DND-41 (cell line): ENCODE data around the gene APOLD1.

Experiments used
- ATAC-seq: fragments of 200-7000 bp; cut with Tn5 transposase; 3 replicates; pipeline ENCODE4 v1.9.1; 2021; ENCODE audit warnings: low read depth; ENCODE audit not compliant: insufficient read depth
- DNase-seq: peaks from one replicate; pipeline ENCODE4 v3.0.0-alpha.2; 2020
- H2AFZ ChIP-seq: 2 replicates; pipeline ENCODE4 v1.6.0; 2012; ENCODE audit warnings: low read depth, low read length
- H3K27ac ChIP-seq: 2 replicates; pipeline ENCODE4 v1.5.1; 2012; ENCODE audit warnings: low read length, inconsistent platforms
- H3K27me3 ChIP-seq: fragments of 200-600 bp; sonication (generic); 2 replicates; pipeline ENCODE4 v1.6.0; 2012; ENCODE audit warnings: low read length, mild to moderate bottlenecking, inconsistent platforms; ENCODE audit not compliant: insufficient read depth, poor library complexity
- H3K36me3 ChIP-seq: 2 replicates; pipeline ENCODE4 v1.5.1; 2012; ENCODE audit warnings: low read length, inconsistent platforms; ENCODE audit not compliant: insufficient read depth
- H3K4me1 ChIP-seq: 2 replicates; pipeline ENCODE4 v1.5.1; 2012; ENCODE audit warnings: mild to moderate bottlenecking, low read length; ENCODE audit not compliant: insufficient read depth
- H3K4me2 ChIP-seq: 2 replicates; pipeline ENCODE4 v1.6.0; 2012; ENCODE audit warnings: mild to moderate bottlenecking, moderate library complexity, low read length, inconsistent platforms; ENCODE audit not compliant: insufficient read depth
- H3K4me3 ChIP-seq, 2 experiments: fragments of 200-600 bp in 1 of 2; shearing (Covaris generic) in 1 of 2; 2 replicates each; pipeline ENCODE4 v1.5.1; 2012 to 2016; ENCODE audit warnings: inconsistent platforms in 2 of 2, low read length in 2 of 2, mild to moderate bottlenecking in 2 of 2, low read depth in 1 of 2, moderate library complexity in 1 of 2
- H3K79me2 ChIP-seq: 2 replicates; pipeline ENCODE4 v1.6.0; 2012; ENCODE audit warnings: low read length, inconsistent platforms; ENCODE audit not compliant: insufficient read depth
- H3K9ac ChIP-seq: 2 replicates; pipeline ENCODE4 v1.6.0; 2012; ENCODE audit warnings: low read depth, mild to moderate bottlenecking, inconsistent platforms, low read length, moderate library complexity
- H3K9me3 ChIP-seq: 2 replicates; pipeline ENCODE4 v1.5.1; 2012; ENCODE audit warnings: low read length, moderate library complexity, mild to moderate bottlenecking, inconsistent platforms; ENCODE audit not compliant: insufficient read depth, severe bottlenecking
- H4K20me1 ChIP-seq: 2 replicates; pipeline ENCODE4 v1.6.0; 2012; ENCODE audit warnings: low read length; ENCODE audit not compliant: insufficient read depth
- CTCF ChIP-seq: IDR thresholded peaks from 2 replicates; pipeline ENCODE4 v1.5.1; 2012; ENCODE audit warnings: borderline replicate concordance, low read length, moderate library complexity, mild to moderate bottlenecking; ENCODE audit not compliant: poor library complexity, severe bottlenecking; ENCODE audit errors: extremely low read depth
- EZH2 ChIP-seq: IDR thresholded peaks from 3 replicates; pipeline ENCODE4 v1.6.1; 2012; ENCODE audit warnings: borderline replicate concordance, low read depth, mild to moderate bottlenecking, moderate library complexity, low read length, inconsistent platforms; ENCODE audit not compliant: severe bottlenecking

APOLD1 gene

DNA sequence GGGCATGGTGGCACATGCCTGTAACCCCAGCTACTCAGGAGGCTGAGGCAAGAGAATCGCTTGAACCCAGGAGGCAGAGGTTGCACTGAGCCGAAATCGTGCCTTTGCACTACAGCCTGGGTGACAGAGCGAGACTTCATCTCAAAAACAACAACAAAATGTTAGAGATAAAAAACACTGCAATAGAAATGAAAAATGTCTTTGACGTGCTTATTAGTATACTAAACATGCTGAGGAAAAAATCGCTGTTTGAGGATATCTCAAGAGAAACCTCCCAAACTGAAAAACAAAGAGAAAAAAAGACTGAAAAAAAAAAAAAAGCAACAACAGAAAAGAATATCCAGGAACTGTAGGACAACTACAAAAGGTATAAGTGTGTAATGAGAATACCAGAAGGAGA, 15.2 kb upstream of the APOLD1 start:
- H3K4me3 ChIP-seq, result no peak overlapping the region
- no peaks in the 10 kb centered on the region for H3K27me3 ChIP-seq
- H3K79me2 ChIP-seq, result no peaks in the 10 kb centered on the region
- no peaks in the 10 kb centered on the region for H3K4me1 ChIP-seq
- H3K4me2 ChIP-seq, result no peak overlapping the region
- H4K20me1 ChIP-seq, result no peaks in the 10 kb centered on the region
- TF ChIP-seq EZH2 (no peak), CTCF (no peak)
- H2AFZ ChIP-seq, result no peak overlapping the region
- H3K27ac ChIP-seq, result no peak overlapping the region
- DNase-seq (no peak), ATAC-seq (no peak)
- H3K36me3 ChIP-seq, result no peaks in the 10 kb centered on the region
- no peak overlapping the region for H3K9ac ChIP-seq
- peaks cover 4% of the 10 kb centered on the region for H3K9me3 ChIP-seq

GRCh38 chr12:12774791-12775190, 10.7 kb upstream of the APOLD1 start:
- DNase-seq (no peak), ATAC-seq (no peak)
- Histone ChIP-seq H3K4me3 (no peak overlapping the region), H3K36me3 (no peaks in the 10 kb centered on the region), H3K27ac (no peak overlapping the region), H3K4me2 (no peak overlapping the region), H2AFZ (no peak overlapping the region), H3K9ac (no peak overlapping the region), H3K4me1 (no peaks in the 10 kb centered on the region), H4K20me1 (no peaks in the 10 kb centered on the region), H3K27me3 (no peaks in the 10 kb centered on the region), H3K79me2 (no peaks in the 10 kb centered on the region), H3K9me3 (no peaks in the 10 kb centered on the region)
- TF ChIP-seq CTCF (no peak), EZH2 (no peak)

DNA sequence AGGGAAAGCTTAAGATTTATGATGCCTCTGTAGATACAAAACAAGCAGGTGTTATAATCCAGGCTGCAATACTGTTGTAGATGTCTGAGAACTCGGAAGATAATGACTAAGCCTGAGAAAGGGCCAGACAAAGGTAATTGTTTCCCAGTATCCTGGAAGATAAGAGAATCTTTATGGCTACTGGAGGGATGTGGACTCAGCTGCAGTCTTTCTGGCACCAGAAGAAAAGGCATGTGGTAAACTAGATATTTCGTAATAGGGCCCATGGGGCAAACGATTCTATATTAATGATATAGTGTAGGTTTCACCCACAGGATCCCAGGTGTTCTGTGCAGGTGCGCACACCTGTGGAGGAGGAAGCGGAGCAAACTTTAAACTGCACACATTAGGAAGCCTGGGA, 9.2 kb upstream of the APOLD1 start:
- Histone ChIP-seq H3K4me1 (no peaks in the 10 kb centered on the region), H3K4me3 (no peak overlapping the region), H3K9me3 (no peaks in the 10 kb centered on the region), H3K4me2 (no peak overlapping the region), H3K27me3 (no peaks in the 10 kb centered on the region), H3K79me2 (no peaks in the 10 kb centered on the region), H3K36me3 (no peaks in the 10 kb centered on the region), H4K20me1 (no peaks in the 10 kb centered on the region), H3K27ac (no peak overlapping the region), H2AFZ (no peak overlapping the region), H3K9ac (no peak overlapping the region)
- DNase-seq (no peak), ATAC-seq (no peak)
- TF ChIP-seq CTCF (no peak), EZH2 (no peak)

- no peak for ATAC-seq
These were observed 8.4 kb upstream of the APOLD1 start for GRCh38 chr12:12777092-12777491.

More at GRCh38 chr12:12777092-12777491, 8.4 kb upstream of the APOLD1 start:
- Histone ChIP-seq H2AFZ (no peak overlapping the region), H3K9ac (no peak overlapping the region), H3K79me2 (no peaks in the 10 kb centered on the region), H3K27me3 (no peaks in the 10 kb centered on the region), H3K4me2 (no peak overlapping the region), H3K9me3 (no peaks in the 10 kb centered on the region), H3K4me1 (no peaks in the 10 kb centered on the region), H3K4me3 (no peak overlapping the region), H3K36me3 (no peaks in the 10 kb centered on the region), H3K27ac (no peak overlapping the region), H4K20me1 (no peaks in the 10 kb centered on the region)
- DNase-seq, result no peak
- TF ChIP-seq CTCF, result no peak
- no peak for TF ChIP-seq EZH2
